ENCODE data around the gene SLC15A5.

Gene SLC15A5

GRCh38 chr12:16261944-16262475, 15.5 kb downstream of the SLC15A5 start:
- DNase-seq (ENCODE audit: low read depth) = no peak

DNA sequence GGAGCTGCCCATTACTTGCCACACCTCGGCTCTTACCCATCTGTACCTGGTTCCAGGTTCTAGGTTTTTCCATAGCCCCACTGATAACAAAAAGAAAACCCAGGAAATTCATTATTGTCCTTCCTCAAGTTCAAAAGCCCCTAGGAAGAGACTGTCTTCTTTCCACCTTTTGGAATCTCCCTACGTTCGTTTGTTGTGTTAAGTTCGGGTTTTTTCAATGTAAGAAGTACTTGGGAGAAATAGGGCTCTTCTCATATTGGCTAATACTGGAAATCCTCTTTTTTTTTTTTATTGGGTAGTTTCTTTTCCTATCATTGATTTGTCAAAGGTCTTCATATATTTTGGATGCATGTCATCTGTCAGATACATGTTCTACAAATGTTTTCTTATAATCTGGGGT, 17.3 kb downstream of the SLC15A5 start:
- no peak for DNase-seq (ENCODE audit: low read depth)

- no peak for DNase-seq (ENCODE audit: low read depth)
Measured at GRCh38 chr12:16258963-16259362, 18.5 kb downstream of the SLC15A5 start.

DNA sequence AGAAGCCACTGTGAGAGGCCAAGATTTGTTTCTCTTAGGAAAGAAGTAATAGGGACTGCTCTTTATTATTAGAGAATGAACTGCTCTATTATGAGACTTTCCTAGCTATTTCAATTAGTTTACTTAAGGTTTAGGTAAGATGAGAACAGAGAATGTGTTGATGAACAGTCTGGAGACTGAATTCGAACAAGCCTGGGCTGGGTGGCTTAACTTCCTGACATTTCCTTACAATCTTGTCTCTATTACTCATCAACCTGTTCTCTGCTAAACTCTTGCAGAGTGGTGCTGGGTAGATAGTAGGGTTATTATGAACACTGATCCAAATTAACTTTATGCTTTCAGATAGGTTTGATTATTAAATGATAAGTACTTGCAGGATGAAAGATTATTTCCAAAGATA, 31.2 kb downstream of the SLC15A5 start:
- DNase-seq (ENCODE audit: low read depth) = no peak

DNA sequence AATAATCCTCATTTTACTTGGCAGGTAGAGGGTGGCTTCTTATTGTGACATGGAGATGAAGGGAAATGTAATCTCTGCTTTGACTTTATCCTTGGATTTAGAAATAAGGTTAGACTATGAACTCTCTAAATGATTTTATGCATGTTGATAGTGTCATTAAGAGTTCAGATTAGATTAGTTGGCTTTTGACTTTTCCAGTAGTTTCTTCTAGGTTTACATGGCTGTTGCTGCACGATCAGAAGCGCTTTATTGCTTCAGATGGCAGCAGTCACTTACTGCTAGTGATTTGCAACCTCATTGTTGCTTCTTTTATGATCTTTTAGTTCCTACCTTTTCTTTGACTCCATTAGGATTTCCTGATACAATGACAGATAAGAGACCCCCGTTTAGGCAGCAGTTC, 32.3 kb downstream of the SLC15A5 start:
- DNase-seq (ENCODE audit: low read depth) = no peak

DNA sequence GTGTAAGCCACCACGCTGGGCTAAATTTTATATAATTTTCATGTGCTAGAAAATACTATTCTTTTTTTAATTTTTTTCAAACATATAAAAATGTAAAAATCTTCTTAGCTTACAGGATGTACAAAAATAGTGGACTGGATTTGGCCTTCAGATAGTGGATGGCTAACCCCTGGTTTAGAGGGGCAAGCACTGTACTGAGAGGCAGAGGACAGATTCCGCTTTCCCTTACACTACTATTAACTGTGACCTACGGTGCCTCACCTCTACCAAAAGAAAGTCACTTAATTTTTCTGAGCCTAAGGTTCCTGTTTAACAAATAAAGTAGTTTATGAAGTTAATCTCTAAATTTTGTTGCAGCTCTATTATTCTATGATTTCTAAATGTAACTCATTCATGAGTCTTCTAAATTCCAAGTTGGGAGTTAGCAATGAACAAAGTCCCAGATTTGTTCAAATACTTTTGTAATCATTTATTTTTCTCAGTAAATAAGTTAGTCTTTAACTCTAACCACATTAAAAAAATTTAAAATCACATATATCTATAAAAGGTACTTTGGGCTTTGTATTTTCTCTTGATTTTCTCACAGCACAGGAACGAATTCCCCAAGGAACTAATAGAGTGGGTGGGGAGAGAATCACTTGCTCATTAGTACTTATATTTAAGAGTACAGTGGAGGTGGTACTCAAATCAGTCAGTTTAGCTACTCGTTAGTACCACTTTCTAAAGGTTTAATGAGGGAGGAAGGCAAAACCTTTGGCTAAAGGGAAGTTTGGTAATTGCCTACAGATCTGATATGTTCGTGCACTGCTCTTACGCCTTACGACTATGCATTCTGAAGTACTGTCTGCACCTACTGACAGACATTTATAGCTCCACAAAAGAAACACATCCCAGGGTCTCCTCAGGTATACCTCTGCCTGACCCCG, 33.7 kb downstream of the SLC15A5 start:
- no peak for DNase-seq (ENCODE audit: low read depth)

DNA sequence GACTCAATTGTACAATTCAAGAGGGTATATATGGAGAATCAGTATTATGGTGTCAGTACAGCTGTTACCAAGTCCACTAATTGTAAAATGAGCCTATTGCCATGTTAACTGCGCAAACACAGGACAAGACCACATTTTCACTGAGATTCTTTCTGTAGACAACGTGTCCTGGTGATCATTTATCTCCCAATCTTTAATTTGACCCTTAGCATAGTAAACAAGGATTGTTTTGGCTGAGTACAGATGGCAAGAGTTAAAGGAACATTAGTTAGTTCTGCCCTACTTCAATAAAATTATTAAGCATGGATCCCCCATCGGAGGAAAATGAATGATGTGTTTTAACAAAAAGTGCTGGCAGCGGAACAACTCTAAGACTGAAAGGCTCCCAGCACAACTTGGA, 36.1 kb downstream of the SLC15A5 start:
- no peak for DNase-seq (ENCODE audit: low read depth)

GRCh38 chr12:16238661-16239060, 38.8 kb downstream of the SLC15A5 start:
- no peak for DNase-seq (ENCODE audit: low read depth)

GRCh38 chr12:16229676-16230075, 47.8 kb downstream of the SLC15A5 start:
- DNase-seq (ENCODE audit: low read depth) = no peak

- no peak for DNase-seq (ENCODE audit: low read depth)
Measured at GRCh38 chr12:16228067-16228466, 49.4 kb downstream of the SLC15A5 start.

DNA sequence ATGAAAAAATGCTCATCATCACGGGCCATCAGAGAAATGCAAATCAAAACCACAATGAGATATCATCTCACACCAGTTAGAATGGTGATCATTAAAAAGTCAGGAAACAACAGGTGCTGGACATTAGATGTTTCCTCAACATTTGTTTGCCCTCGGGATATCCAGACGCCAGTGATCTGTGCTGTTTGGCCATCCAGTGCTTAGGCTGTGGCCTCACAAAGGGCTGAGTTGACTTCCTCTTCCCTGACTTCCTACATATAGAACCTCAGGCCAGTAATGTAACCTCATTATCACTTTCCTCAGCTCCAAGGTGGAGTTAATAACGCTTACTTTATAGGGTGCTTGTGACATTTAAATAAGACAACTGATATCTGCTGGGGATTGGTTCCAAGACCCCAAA, 51.8 kb downstream of the SLC15A5 start:
- DNase-seq (ENCODE audit: low read depth) = no peak

GRCh38 chr12:16224196-16224595, 53.3 kb downstream of the SLC15A5 start:
- no peak for DNase-seq (ENCODE audit: low read depth)

- no peak for DNase-seq (ENCODE audit: low read depth)
Measured at GRCh38 chr12:16221776-16222175, 55.7 kb downstream of the SLC15A5 start.

DNA sequence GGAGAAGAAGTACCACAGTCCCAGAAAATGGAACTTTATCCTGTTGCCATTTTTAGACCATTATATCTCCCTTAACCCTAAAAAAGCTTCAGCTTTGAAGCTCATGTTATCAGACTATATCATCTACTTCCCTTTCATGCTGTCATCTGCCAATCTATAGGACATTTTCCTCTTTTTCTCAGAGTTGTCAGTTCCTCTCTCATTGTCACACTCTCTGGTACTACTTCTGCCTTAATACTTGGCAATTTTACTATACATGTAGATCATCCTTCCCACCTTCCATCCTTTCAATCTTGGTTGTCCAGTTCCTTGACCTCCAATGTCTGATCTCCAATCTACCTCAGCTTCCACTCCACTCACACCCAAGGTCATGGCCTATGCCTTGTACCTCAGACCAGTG, 57.4 kb downstream of the SLC15A5 start:
- no peak for DNase-seq (ENCODE audit: low read depth)

GRCh38 chr12:16218934-16219751, 58.3 kb downstream of the SLC15A5 start:
- DNase-seq (ENCODE audit: low read depth) = no peak

GRCh38 chr12:16218234-16218633, 59.3 kb downstream of the SLC15A5 start:
- no peak for DNase-seq (ENCODE audit: low read depth)

GRCh38 chr12:16211731-16212130, 65.8 kb downstream of the SLC15A5 start:
- DNase-seq (ENCODE audit: low read depth) = no peak

- no peak for DNase-seq (ENCODE audit: low read depth)
Measured at GRCh38 chr12:16198884-16199283, 78.6 kb downstream of the SLC15A5 start.

DNA sequence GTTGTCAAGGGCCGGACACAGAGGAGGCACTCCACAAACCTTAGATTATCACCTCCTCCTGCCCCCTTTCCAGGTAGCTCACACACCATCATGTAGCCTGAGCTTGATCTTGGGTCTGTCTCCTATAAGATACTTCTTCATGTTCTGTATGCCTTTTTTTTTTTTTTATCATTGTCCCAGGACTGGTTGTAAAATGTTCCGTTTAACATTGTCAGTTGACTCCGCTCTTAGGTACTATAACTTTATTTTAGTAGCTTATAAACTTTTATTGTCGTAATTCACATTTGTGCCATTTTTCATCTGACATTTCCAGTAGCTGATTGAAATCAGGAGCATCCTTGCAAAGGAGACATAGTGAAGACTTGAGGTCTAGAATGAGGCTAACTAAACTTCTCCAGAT, 79.9 kb downstream of the SLC15A5 start:
- DNase-seq (ENCODE audit: low read depth) = no peak

DNA sequence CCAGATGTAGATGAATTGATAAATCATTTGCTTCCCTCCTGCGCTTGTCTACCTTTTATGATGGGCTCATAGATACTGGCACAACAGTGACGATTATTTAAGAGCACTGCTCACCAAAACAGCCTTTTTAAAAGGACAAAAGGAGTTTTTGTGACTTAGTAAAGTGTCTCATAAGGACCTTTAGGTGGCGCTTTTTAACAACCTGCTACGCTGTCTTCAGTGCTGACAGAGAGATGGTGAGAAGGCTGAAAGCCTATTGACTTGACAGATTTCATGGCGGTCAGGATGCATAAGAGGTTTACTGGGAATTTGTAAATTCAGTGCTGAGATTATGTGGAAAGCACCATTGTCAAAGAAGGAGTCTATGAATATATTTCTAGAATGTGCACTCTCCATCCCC, 87.6 kb downstream of the SLC15A5 start:
- no peak for DNase-seq (ENCODE audit: low read depth)

- DNase-seq (ENCODE audit: low read depth) = no peak
Measured at GRCh38 chr12:16187660-16188059, 89.8 kb downstream of the SLC15A5 start.

GRCh38 chr12:16184681-16185080, 92.8 kb downstream of the SLC15A5 start:
- DNase-seq (ENCODE audit: low read depth) = no peak

DNA sequence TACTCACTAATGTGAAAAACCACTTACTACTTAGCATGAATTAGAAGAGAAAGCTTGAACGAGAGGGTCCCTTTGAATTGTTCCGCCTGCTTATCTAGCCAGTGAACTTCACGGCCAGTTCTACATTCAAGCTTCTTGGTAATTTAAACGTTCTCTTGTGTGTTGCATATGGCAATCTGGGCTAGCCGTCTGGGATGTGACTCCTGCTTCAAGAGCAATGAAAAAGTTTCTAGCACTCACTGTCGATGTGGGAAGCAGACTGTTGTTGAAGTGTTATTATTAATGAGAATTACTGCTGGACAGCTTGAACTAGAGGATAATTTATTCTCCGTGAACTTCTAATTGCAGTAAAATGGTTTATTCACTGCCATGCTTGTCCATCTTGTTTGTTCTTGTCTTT, 93.9 kb downstream of the SLC15A5 start:
- no peak for DNase-seq (ENCODE audit: low read depth)

Data from T follicular helper cell (primary cell).